Measurements from ENCODE around the gene FBXW8.

FBXW8 gene

DNA sequence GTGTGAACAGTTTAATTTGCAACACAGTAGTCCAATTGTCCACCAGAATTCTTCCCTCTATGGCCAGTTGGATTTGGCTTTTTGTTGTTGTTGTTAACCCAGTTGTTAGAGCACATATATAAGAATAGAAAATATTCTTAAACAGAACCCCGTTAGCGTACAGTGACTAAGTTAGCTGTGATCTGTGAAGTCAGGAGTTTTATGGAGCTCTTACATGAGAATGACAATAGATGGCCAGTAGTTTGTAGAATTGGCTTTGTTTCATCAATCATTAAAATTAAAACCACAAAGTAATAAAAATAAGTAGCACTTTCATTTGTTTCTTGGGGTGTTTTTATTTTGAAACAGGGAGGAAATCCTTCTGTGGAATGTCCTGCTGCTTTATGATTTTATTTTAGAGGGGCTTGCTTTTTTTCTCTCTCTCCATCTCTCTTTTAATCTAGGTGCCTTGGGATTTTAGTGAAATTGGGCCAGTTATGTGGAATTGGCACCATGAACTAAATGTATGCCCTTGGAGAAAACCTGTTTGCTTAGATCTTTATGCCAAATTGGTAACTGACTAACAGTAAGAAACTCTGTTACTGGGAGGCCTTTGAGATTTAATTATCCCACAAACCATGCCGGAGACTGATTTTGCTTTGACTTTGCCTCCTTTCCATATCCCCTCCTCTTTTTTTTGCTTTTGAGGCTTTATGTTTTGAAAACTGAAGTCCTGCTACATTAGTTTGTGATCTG lies 22.9 kb downstream of the FBXW8 start:
- no peak for TF ChIP-seq EZH2 (IDR thresholded peaks at IDR 0.05)
- no peak for TF ChIP-seq POLR2AphosphoS5 (IDR thresholded peaks at IDR 0.05; ENCODE audit: borderline replicate concordance, low read depth, low read length)
- no peak for TF ChIP-seq FOXP2 (optimal IDR thresholded peaks at IDR 0.05; ENCODE audit: control extremely low read depth, extremely low read length, insufficient read depth)
- H3K36me3 ChIP-seq (ENCODE audit: insufficient read depth, low read length): peaks cover 54% of the 10 kb centered on the region
- no peak overlapping the region for H3K9ac ChIP-seq (ENCODE audit: insufficient read length)
- H3K27ac ChIP-seq: no peak overlapping the region
- DNase-seq (ENCODE audit: low read depth, low spot score): no peak
- H3K4me3 ChIP-seq: no peak overlapping the region
- H3K9me3 ChIP-seq (ENCODE audit: low read depth, low read length): no peaks in the 10 kb centered on the region

DNA sequence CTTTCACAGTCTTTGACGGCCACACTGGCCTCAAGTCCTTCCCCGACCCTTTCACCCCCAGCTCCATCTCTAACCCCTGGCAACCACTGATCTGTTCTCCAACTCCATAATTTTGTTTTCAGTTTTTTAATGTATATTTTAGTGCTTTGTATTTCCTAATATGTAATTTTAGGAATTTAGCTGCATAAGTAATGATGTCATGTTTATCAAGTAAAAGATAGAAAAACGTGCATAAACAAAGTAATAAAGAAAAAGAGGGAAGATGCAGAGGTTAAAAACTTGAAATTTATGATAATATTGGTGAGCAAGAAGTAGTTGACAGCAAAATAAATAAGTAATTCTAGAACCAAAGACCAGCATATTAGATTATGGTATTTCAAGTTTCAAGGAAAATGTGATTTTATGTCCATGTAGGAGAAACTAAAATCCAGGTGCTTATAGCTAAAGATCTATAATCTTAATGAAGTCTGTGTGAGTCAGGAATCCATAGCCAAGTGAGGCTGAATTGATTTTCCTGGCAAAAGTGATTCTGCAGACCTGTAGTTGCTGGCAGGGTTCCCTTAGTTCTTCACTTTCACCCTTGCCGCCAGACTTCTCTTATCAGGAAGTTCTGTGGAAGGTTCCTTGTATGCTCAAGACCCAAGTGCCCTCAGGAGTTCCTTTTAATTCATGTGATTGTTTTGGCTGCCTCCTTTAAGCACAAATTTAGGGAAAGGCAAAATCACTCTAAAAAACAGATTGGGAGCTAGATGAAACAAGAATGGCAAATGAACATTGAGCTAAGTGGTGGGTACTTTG lies 24.4 kb downstream of the FBXW8 start:
- H3K9ac ChIP-seq (ENCODE audit: insufficient read length): no peak overlapping the region
- TF ChIP-seq FOXP2 (optimal IDR thresholded peaks at IDR 0.05; ENCODE audit: control extremely low read depth, extremely low read length, insufficient read depth) (no peak), POLR2AphosphoS5 (IDR thresholded peaks at IDR 0.05; ENCODE audit: borderline replicate concordance, low read depth, low read length) (no peak), EZH2 (IDR thresholded peaks at IDR 0.05) (no peak)
- no peak overlapping the region for H3K4me3 ChIP-seq
- H3K36me3 ChIP-seq (ENCODE audit: insufficient read depth, low read length): peaks cover 42% of the 10 kb centered on the region
- no peak for DNase-seq (ENCODE audit: low read depth, low spot score)
- no peak overlapping the region for H3K27ac ChIP-seq
- H3K9me3 ChIP-seq (ENCODE audit: low read depth, low read length): no peaks in the 10 kb centered on the region

DNA sequence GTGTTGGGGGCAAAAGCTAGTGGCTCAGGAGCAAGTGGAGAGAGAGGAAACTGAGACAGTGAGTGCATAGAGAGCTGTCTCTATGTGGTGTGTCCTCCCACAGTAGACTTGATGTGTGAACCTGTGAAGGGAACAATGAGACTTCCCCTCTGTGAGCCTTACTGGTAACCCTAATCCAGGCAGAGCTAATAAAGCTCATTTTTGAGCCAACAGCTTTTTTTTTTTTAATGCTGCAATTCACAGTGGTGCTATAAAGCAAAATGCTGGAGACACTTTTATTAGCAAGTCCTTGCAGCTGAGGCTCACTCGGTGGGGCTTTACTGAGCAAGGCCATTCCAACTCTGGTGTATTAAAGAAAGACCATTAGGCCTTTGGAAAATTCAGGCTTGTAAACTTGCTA lies 26.9 kb downstream of the FBXW8 start:
- H3K9ac ChIP-seq (ENCODE audit: insufficient read length): no peak overlapping the region
- no peak overlapping the region for H3K4me3 ChIP-seq
- no peaks in the 10 kb centered on the region for H3K9me3 ChIP-seq (ENCODE audit: low read depth, low read length)
- no peak for DNase-seq (ENCODE audit: low read depth, low spot score)
- H3K27ac ChIP-seq: no peak overlapping the region
- TF ChIP-seq POLR2AphosphoS5 (IDR thresholded peaks at IDR 0.05; ENCODE audit: borderline replicate concordance, low read depth, low read length) (no peak), EZH2 (IDR thresholded peaks at IDR 0.05) (no peak), FOXP2 (optimal IDR thresholded peaks at IDR 0.05; ENCODE audit: control extremely low read depth, extremely low read length, insufficient read depth) (no peak)
- peaks cover 36% of the 10 kb centered on the region for H3K36me3 ChIP-seq (ENCODE audit: insufficient read depth, low read length)

DNA sequence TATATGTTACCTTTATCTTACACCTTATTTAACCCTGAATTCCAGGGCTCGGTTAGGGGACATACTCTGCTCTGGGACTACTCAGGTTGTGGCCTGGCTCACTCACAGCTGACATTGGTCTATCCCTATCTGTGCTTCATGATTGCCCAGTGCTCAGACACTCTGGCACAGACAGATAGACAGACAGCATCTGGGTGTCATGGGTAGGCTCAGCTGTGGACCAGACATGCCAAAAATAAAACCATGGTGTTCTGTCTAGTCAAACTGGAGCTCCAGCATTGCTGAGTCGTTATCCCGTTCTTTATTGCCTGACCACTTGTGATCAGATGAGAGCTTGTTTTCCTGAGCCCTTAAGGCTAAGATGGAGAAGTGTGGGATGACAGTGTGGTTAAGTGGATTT lies 29.0 kb downstream of the FBXW8 start:
- no peak for DNase-seq (ENCODE audit: low read depth, low spot score)
- H3K9me3 ChIP-seq (ENCODE audit: low read depth, low read length): no peaks in the 10 kb centered on the region; the same call in 1 of the 2 replicates
- H3K9ac ChIP-seq (ENCODE audit: insufficient read length): no peak overlapping the region
- TF ChIP-seq POLR2AphosphoS5 (IDR thresholded peaks at IDR 0.05; ENCODE audit: borderline replicate concordance, low read depth, low read length): no peak
- no peak overlapping the region for H3K4me3 ChIP-seq
- peaks cover 51% of the 10 kb centered on the region for H3K36me3 ChIP-seq (ENCODE audit: insufficient read depth, low read length)
- H3K27ac ChIP-seq: no peak overlapping the region

DNA sequence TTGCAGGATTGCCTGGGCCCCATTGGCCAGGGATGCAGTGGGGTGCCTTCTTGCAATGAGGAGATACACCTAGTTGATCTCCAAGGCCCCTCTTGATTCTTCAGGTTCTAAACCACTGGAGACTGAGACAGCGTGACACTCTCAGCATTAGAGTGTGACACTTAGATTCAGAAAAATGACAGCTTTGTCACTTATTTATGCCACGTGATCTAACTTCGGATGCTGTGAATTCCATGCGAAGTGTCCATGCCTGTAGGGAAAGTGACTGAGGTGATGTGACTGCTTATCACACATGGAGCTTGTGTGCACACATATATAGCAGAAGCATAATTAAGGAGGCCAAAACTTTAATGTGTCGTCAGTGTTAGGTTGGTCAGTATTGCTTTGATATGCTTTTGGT lies 30.4 kb downstream of the FBXW8 start:
- no peak for DNase-seq (ENCODE audit: low read depth, low spot score)
- no peak for TF ChIP-seq EZH2 (IDR thresholded peaks at IDR 0.05)
- TF ChIP-seq POLR2AphosphoS5 (IDR thresholded peaks at IDR 0.05; ENCODE audit: borderline replicate concordance, low read depth, low read length): no peak
- TF ChIP-seq FOXP2 (optimal IDR thresholded peaks at IDR 0.05; ENCODE audit: control extremely low read depth, extremely low read length, insufficient read depth): no peak
- no peak overlapping the region for H3K4me3 ChIP-seq
- H3K27ac ChIP-seq: no peak overlapping the region
- H3K9me3 ChIP-seq (ENCODE audit: low read depth, low read length): no peaks in the 10 kb centered on the region; the same call in 1 of the 2 replicates
- no peak overlapping the region for H3K9ac ChIP-seq (ENCODE audit: insufficient read length)
- peaks cover 53% of the 10 kb centered on the region for H3K36me3 ChIP-seq (ENCODE audit: insufficient read depth, low read length)

DNA sequence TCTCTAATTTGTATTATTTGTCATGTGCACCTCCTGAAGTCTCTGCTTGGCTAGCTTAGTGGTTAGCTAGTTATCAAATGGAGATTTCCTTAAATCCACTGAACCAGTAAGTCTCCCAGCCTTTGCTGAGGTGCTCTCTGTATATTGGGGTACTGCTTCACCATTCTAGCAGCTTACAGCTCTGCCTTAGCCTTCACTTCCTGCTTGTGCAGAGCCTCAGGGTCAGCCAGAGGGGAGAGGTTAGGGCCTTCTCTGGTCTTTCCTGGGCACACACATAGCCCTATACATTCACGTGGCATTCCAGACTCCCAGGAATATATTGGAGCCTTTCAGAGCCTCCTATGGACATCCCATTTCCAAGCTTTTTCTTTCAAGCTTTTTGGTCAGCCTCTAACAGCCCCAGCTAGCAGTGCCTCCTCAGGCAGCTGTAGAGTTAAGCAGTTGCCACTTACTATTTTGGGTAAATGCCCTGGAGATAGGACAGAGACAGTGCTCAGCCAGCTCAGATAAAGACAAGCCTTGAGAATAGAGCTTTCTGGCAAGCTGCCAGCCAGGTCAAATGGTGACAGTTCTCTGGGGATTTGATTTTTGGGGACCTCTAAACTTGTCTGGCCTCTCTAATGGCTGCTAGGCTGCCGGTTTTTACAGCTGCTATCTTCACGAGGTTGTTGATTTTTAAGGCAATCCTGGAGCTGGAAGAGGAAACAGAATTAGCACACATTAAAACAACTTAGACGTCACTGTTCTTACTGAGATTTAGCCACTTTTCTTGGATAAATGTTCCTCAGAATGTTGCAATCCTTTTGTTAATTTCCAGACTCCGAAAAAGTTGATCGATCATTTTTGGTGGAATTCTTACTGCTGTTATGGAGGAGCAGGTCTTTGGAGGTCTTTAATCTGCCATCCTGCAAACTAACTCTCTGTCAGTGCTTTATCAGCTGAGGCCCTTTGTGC lies 32.9 kb downstream of the FBXW8 start:
- H3K9ac ChIP-seq (ENCODE audit: insufficient read length): no peak overlapping the region
- no peak overlapping the region for H3K4me3 ChIP-seq
- H3K9me3 ChIP-seq (ENCODE audit: low read depth, low read length): no peaks in the 10 kb centered on the region; the same call in 1 of the 2 replicates
- peaks cover 54% of the 10 kb centered on the region for H3K36me3 ChIP-seq (ENCODE audit: insufficient read depth, low read length)
- no peak for DNase-seq (ENCODE audit: low read depth, low spot score)
- TF ChIP-seq FOXP2 (optimal IDR thresholded peaks at IDR 0.05; ENCODE audit: control extremely low read depth, extremely low read length, insufficient read depth): no peak
- no peak for TF ChIP-seq EZH2 (IDR thresholded peaks at IDR 0.05)
- no peak for TF ChIP-seq POLR2AphosphoS5 (IDR thresholded peaks at IDR 0.05; ENCODE audit: borderline replicate concordance, low read depth, low read length)
- H3K27ac ChIP-seq: no peak overlapping the region

DNA sequence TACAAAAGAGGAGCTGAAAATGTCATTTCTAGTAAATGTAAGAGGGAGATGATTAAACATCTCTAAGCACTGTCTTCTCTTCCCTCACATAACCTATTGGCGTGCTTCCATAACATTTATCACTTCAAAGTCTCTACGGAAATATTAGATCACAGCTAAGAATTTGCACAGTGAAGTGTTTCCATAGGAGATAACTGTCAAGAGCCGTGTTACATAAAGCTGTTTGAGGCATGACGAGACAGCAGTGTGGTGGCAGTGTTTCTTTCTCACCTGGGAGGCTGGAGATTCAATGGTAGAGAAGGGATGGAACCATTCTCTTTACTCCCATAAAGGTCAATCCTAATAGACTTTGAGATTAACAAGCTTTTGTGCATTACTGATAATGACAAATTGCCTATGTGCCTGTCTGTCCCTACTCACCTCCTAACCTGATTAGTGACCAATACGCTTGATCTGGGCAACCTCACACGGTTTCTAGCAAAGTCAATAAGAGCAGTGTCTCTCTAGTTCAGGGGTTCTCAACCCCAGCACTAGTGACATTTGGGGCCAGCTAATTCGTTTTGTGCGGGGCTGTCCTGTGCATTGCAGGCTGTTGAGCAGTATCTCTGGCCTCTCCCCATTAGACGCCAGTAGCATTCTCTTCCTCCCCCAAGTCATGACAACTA lies 35.3 kb downstream of the FBXW8 start:
- Histone ChIP-seq H3K9ac (ENCODE audit: insufficient read length) (no peak overlapping the region), H3K9me3 (ENCODE audit: low read depth, low read length) (no peaks in the 10 kb centered on the region; the same call in 1 of the 2 replicates), H3K27ac (no peak overlapping the region), H3K36me3 (ENCODE audit: insufficient read depth, low read length) (peaks cover 62% of the 10 kb centered on the region), H3K4me3 (no peak overlapping the region)
- DNase-seq (ENCODE audit: low read depth, low spot score): no peak
- no peak for TF ChIP-seq POLR2AphosphoS5 (IDR thresholded peaks at IDR 0.05; ENCODE audit: borderline replicate concordance, low read depth, low read length)
- no peak for TF ChIP-seq EZH2 (IDR thresholded peaks at IDR 0.05)
- no peak for TF ChIP-seq FOXP2 (optimal IDR thresholded peaks at IDR 0.05; ENCODE audit: control extremely low read depth, extremely low read length, insufficient read depth)
